ENCODE results near the gene APOLD1.
A peak's percentile ranks its signal among the peaks of the same experiment; 100 is the strongest.
"Not testable (repeated sequence)": the region's sequence is repeated elsewhere in the genome, so short reads cannot be mapped to it uniquely, and the experiment has no call there.

The APOLD1 gene

GRCh38 chr12:12784911-12785814 is at the start of gene APOLD1:
TSS of gene APOLD1 (plus strand) at chr12:12785659. CDS start at chr12:12785692, 33 bp downstream.
- DNase-seq = no peak

GRCh38 chr12:12736759-12737676 is 48.4 kb upstream of the APOLD1 start:
- DNase-seq = no peak

GRCh38 chr12:12738152-12738551 is 47.3 kb upstream of the APOLD1 start:
- DNase-seq = not testable (repeated sequence)

GRCh38 chr12:12741660-12742059 is 43.8 kb upstream of the APOLD1 start:
- no peak for DNase-seq

GRCh38 chr12:12744546-12745305 is 40.7 kb upstream of the APOLD1 start:
- no peak for DNase-seq

- no peak for DNase-seq
These were observed 39.8 kb upstream of the APOLD1 start for GRCh38 chr12:12745576-12746211.

GRCh38 chr12:12747278-12747677 is 38.2 kb upstream of the APOLD1 start:
- no peak for DNase-seq

- no peak for DNase-seq
These were observed 37.4 kb upstream of the APOLD1 start for GRCh38 chr12:12748044-12748443.

- DNase-seq = no peak
These were observed 36.0 kb upstream of the APOLD1 start for GRCh38 chr12:12749433-12749832.

GRCh38 chr12:12755923-12756322 is 29.5 kb upstream of the APOLD1 start:
- no peak for DNase-seq

- no peak for DNase-seq
These were observed 28.3 kb upstream of the APOLD1 start for GRCh38 chr12:12757121-12757520.

GRCh38 chr12:12759234-12759915 is 26.1 kb upstream of the APOLD1 start:
- no peak for DNase-seq

GRCh38 chr12:12764824-12765223 is 20.6 kb upstream of the APOLD1 start:
- DNase-seq = no peak

- no peak for DNase-seq
These were observed 15.2 kb upstream of the APOLD1 start for GRCh38 chr12:12770262-12770661.

- no peak for DNase-seq
These were observed 10.7 kb upstream of the APOLD1 start for GRCh38 chr12:12774791-12775190.

- DNase-seq = peak; percentile 74
These were observed 9.2 kb upstream of the APOLD1 start for GRCh38 chr12:12776261-12776660.

GRCh38 chr12:12777092-12777491 is 8.4 kb upstream of the APOLD1 start:
- DNase-seq = no peak

GRCh38 chr12:12779007-12779406 is 6.5 kb upstream of the APOLD1 start:
- no peak for DNase-seq

GRCh38 chr12:12779529-12779928 is 5.9 kb upstream of the APOLD1 start:
- peak; percentile 86 for DNase-seq

- DNase-seq = no peak
These were observed 1.3 kb upstream of the APOLD1 start for GRCh38 chr12:12784116-12784515.

- no peak for DNase-seq
These were observed 869 bp downstream of the APOLD1 start for GRCh38 chr12:12786351-12786705.
